ENCODE data around the gene NPTXR. TPM values are rescaled to one million over a fixed set of nuclear protein-coding genes. Genes with fewer than 3 reads are reported as not detected.

The NPTXR gene
- total and polyA plus RNA-seq, 2 donors (not counting 3 experiments of a cell fraction or from before 2014, with no cell fraction given) = 0.37 to 0.73 TPM

GRCh38 chr22:38845004-38845740 is 1.3 kb upstream of the NPTXR start:
- DNase-seq (ENCODE audit: low read depth, low spot score) (no peak), FAIRE-seq (no peak)
- Histone ChIP-seq H3K79me2 (ENCODE audit: control insufficient read depth, insufficient read depth, low read length) (no peaks in the 10 kb centered on the region), H3K4me2 (ENCODE audit: insufficient read depth, low read length) (no peak overlapping the region), H3K9ac (replicated peaks; ENCODE audit: extremely low read depth, insufficient read depth, low read length) (no peak overlapping the region), H2AFZ (ENCODE audit: low read depth, low read length) (no peak overlapping the region), H3K27me3 (ENCODE audit: control insufficient read depth in 2 of 2, insufficient read depth in 2 of 2, low read length in 2 of 2) (peaks cover 24 to 29% of the 10 kb centered on the region in 2 experiments), H3K4me1 (ENCODE audit: control insufficient read depth, extremely low read depth, insufficient read depth, low read length) (peaks cover 3% of the 10 kb centered on the region), H3K9me3 (replicated peaks; ENCODE audit: control insufficient read depth, insufficient read depth, low read length) (no peaks in the 10 kb centered on the region), H3K27ac (ENCODE audit: insufficient read depth, low read depth, low read length) (no peak overlapping the region), H4K20me1 (replicated peaks; ENCODE audit: control insufficient read depth, extremely low read depth, insufficient read depth, low read length) (no peaks in the 10 kb centered on the region), H3K9me1 (replicated peaks; ENCODE audit: control insufficient read depth, extremely low read depth, insufficient read depth, low read length) (no peaks in the 10 kb centered on the region), H3K36me3 (ENCODE audit: control insufficient read depth in 2 of 2, extremely low read depth in 1 of 2, insufficient read depth in 2 of 2, low read length in 2 of 2) (no peaks in the 10 kb centered on the region), H3K4me3 (replicated peaks in 1 of 3; ENCODE audit: insufficient read depth in 1 of 3, low read depth in 1 of 3, low read length in 3 of 3) (no peak overlapping the region)
- TF ChIP-seq POLR2A (IDR thresholded peaks at IDR 0.05; ENCODE audit: low read depth, low read length) = no peak
- TF ChIP-seq CTCF (IDR thresholded peaks at IDR 0.05; ENCODE audit: extremely low read depth in 1 of 2, insufficient read depth in 1 of 2, low read depth in 1 of 2, low read length in 2 of 2) = no peak
- no peak for TF ChIP-seq POLR2AphosphoS5 (IDR thresholded peaks at IDR 0.05; ENCODE audit: insufficient read depth, low read depth, low read length)
- TF ChIP-seq EZH2 (IDR thresholded peaks at IDR 0.05; ENCODE audit: borderline replicate concordance, low read depth, low read length, severe bottlenecking) = no peak
- TF ChIP-seq MAX (IDR thresholded peaks at IDR 0.05; ENCODE audit: insufficient read depth, insufficient read length) = no peak
- TF ChIP-seq GATA2 (IDR thresholded peaks at IDR 0.05; ENCODE audit: insufficient read depth, insufficient read length, low read depth, low read length) = no peak
- TF ChIP-seq FOS (IDR thresholded peaks at IDR 0.05; ENCODE audit: borderline replicate concordance, insufficient read depth, low read length) = no peak
- no peak for TF ChIP-seq JUN (IDR thresholded peaks at IDR 0.05; ENCODE audit: borderline replicate concordance, insufficient read depth, insufficient read length, low read depth)
- TF ChIP-seq MYC (IDR thresholded peaks at IDR 0.05; ENCODE audit: low read depth, low read length) = no peak
- no TSS peak for BruUV-seq (replicated peaks)
- intact Hi-C loops (cut with micrococcal nuclease) (no loop called here), dilution Hi-C loops (cut with MboI; ENCODE audit: extremely low pct_ligation_motif_present, low sequenced_read_pairs) (no loop called here)
- ChIA-PET CTCF (interaction anchor here (14.8 kb wide), 1 partner anchor 77 kb away, joined by 198 read pairs; no protein-coding TSS in a partner anchor), POLR2A (no interaction called here)
